ENCODE data around the gene RAD50. TPM values are rescaled to one million over a fixed set of nuclear protein-coding genes. Genes with fewer than 3 reads are reported as not detected.

Gene RAD50
- total RNA-seq, 1 donor from 2014 or later: 48.2 TPM

DNA sequence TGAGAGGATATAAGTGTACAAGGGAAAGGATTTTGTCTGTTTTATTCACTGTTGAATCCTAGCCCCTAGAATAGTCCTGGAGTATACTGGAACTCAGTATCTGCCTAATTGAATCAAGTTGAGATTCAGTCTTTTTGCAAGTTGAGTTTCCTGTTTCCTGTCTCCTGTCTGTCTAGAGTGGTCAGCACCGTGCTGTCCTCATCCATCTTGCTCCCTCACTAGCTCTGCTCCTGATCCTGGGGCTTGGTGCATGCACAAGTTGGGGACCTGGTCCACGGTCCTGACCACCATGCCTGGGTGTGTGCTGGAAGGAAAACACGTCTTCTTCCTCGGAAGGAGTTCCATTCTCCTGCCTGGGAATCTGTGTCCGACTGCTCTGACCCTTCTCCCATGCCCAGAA is 16.6 kb upstream of the RAD50 start:
- Mint-ChIP-seq H3K36me3 (no peaks in the 10 kb centered on the region), H3K27ac (no peak overlapping the region), H3K4me3 (no peak overlapping the region), H3K27me3 (ENCODE audit: insufficient read depth, low read depth) (peaks cover 7% of the 10 kb centered on the region), H3K9me3 (peaks cover 2% of the 10 kb centered on the region), H3K4me1 (no peaks in the 10 kb centered on the region)
- peaks cover 14% of the 10 kb centered on the region for H3K27me3 ChIP-seq
- H3K9ac ChIP-seq: no peak overlapping the region
- peak overlapping the region; percentile 45 for H2AFZ ChIP-seq (replicated peaks)
- no peaks in the 10 kb centered on the region for H3K36me3 ChIP-seq
- H3K4me1 ChIP-seq: no peaks in the 10 kb centered on the region
- DNase-seq (ENCODE audit: low spot score): no peak
- H3K4me2 ChIP-seq: no peak overlapping the region
- no peaks in the 10 kb centered on the region for H3K9me3 ChIP-seq (ENCODE audit: low read depth)
- H4K20me1 ChIP-seq (ENCODE audit: low read depth): no peaks in the 10 kb centered on the region
- H3K4me3 ChIP-seq: no peak overlapping the region
- no peaks in the 10 kb centered on the region for H3F3A ChIP-seq (ENCODE audit: low read depth)
- no peak for TF ChIP-seq EZH2phosphoT487 (IDR thresholded peaks at IDR 0.05)
- TF ChIP-seq, protein P1, sequence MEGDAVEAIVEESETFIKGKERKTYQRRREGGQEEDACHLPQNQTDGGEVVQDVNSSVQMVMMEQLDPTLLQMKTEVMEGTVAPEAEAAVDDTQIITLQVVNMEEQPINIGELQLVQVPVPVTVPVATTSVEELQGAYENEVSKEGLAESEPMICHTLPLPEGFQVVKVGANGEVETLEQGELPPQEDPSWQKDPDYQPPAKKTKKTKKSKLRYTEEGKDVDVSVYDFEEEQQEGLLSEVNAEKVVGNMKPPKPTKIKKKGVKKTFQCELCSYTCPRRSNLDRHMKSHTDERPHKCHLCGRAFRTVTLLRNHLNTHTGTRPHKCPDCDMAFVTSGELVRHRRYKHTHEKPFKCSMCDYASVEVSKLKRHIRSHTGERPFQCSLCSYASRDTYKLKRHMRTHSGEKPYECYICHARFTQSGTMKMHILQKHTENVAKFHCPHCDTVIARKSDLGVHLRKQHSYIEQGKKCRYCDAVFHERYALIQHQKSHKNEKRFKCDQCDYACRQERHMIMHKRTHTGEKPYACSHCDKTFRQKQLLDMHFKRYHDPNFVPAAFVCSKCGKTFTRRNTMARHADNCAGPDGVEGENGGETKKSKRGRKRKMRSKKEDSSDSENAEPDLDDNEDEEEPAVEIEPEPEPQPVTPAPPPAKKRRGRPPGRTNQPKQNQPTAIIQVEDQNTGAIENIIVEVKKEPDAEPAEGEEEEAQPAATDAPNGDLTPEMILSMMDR (IDR thresholded peaks at IDR 0.05): no peak
- no peak for TF ChIP-seq EZH2 (IDR thresholded peaks at IDR 0.05)
- H3K79me2 ChIP-seq (ENCODE audit: low read depth): no peaks in the 10 kb centered on the region
- no peak overlapping the region for H3K27ac ChIP-seq

DNA sequence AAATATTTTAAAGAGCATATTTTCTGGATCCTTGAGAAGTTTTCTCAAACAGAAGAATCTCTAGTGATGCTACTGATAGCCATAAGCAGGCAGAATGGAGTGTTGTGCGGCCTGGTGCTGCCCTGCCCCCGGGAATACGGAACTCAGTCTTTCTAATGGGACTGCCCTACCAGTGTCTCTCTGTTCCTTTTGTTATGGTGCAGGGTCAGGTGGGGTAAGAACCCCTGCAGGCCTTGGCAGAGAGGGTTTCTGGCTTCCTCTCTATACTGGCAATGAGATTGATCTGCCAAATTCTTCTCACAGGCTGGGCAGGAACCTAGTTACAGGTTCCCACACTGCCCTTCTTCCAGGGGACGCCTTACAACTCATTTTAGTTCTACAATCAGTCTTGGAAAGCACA is 16.0 kb upstream of the RAD50 start:
- Mint-ChIP-seq H3K36me3 (no peaks in the 10 kb centered on the region), H3K27me3 (ENCODE audit: insufficient read depth, low read depth) (peaks cover 5% of the 10 kb centered on the region), H3K4me1 (no peaks in the 10 kb centered on the region), H3K27ac (no peak overlapping the region), H3K9me3 (peaks cover 2% of the 10 kb centered on the region), H3K4me3 (no peak overlapping the region)
- H3F3A ChIP-seq (ENCODE audit: low read depth): no peaks in the 10 kb centered on the region
- no peak overlapping the region for H3K27ac ChIP-seq
- no peak overlapping the region for H3K9ac ChIP-seq
- TF ChIP-seq, protein P1 (IDR thresholded peaks at IDR 0.05): no peak
- no peak for TF ChIP-seq EZH2 (IDR thresholded peaks at IDR 0.05)
- no peak for TF ChIP-seq EZH2phosphoT487 (IDR thresholded peaks at IDR 0.05)
- H3K27me3 ChIP-seq: peaks cover 7% of the 10 kb centered on the region
- no peaks in the 10 kb centered on the region for H3K4me1 ChIP-seq
- no peaks in the 10 kb centered on the region for H3K36me3 ChIP-seq
- H3K4me2 ChIP-seq: no peak overlapping the region
- H3K79me2 ChIP-seq (ENCODE audit: low read depth): no peaks in the 10 kb centered on the region
- H3K9me3 ChIP-seq (ENCODE audit: low read depth): no peaks in the 10 kb centered on the region
- H4K20me1 ChIP-seq (ENCODE audit: low read depth): no peaks in the 10 kb centered on the region
- peak overlapping the region; percentile 45 for H2AFZ ChIP-seq (replicated peaks)
- no peak overlapping the region for H3K4me3 ChIP-seq
- no peak for DNase-seq (ENCODE audit: low spot score)

DNA sequence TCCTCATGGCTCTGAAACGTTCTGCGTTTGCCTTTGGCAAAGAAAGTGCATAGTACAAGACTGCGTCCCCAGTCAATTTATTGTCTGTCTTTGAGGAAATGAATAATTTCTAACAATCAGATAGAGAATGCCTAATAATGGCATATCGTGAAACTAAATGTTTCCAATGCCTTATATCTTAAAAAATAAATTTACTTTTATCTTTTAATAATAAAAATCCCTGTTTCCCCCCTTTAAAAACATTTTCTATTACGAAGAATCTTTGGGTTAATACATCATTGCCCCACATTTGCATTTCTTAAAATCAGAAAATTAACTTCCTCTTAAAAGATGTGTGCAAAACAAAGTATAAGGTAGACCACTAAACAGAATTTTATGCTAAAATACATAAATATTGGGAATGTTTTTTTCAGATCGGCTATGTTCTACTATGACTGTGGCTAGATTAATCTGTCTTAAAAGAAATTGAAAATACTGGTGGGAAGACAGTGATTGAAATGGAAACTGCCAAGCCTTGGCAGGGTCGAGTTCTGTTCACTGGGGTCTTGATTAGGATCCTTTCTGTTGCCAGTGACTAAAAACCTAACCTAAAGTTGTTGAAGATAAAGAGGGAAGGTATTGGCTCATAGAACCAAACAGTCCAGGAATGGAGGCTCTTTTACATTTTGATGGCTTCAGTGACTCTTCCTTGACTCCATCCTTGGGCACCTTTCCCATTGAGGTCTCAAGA is 13.1 kb upstream of the RAD50 start, which contains the start of gene IL5:
Gene IL5 (minus strand): TSS at position 51 of the 730 bp plus-strand sequence. CDS start 44 bp downstream, at position 7.
- H3K4me2 ChIP-seq: no peak within 1 kb of the TSS
- TF ChIP-seq EZH2 (IDR thresholded peaks at IDR 0.05): no peak
- TF ChIP-seq EZH2phosphoT487 (IDR thresholded peaks at IDR 0.05): no peak
- TF ChIP-seq, protein P1 (IDR thresholded peaks at IDR 0.05): no peak
- H2AFZ ChIP-seq (replicated peaks): no peak within 1 kb of the TSS
- H3K36me3 ChIP-seq: no peaks in the 10 kb centered on the region
- no peaks in the 10 kb centered on the region for H3K4me1 Mint-ChIP-seq
- H3K4me3 ChIP-seq: no peak within 1 kb of the TSS
- H3K27me3 Mint-ChIP-seq (ENCODE audit: insufficient read depth, low read depth): peaks cover under 1% of the 10 kb centered on the region
- H3F3A ChIP-seq (ENCODE audit: low read depth): no peaks in the 10 kb centered on the region
- H3K27ac Mint-ChIP-seq: no peak within 1 kb of the TSS
- no peak within 1 kb of the TSS for H3K27ac ChIP-seq
- H3K9me3 Mint-ChIP-seq: no peaks in the 10 kb centered on the region
- no peak for DNase-seq (ENCODE audit: low spot score)
- H3K36me3 Mint-ChIP-seq: no peaks in the 10 kb centered on the region
- H3K9ac ChIP-seq: no peak within 1 kb of the TSS
- H3K79me2 ChIP-seq (ENCODE audit: low read depth): no peaks in the 10 kb centered on the region
- no peaks in the 10 kb centered on the region for H3K9me3 ChIP-seq (ENCODE audit: low read depth)
- no peaks in the 10 kb centered on the region for H4K20me1 ChIP-seq (ENCODE audit: low read depth)
- H3K27me3 ChIP-seq: peaks cover 5% of the 10 kb centered on the region
- no peaks in the 10 kb centered on the region for H3K4me1 ChIP-seq
- H3K4me3 Mint-ChIP-seq: no peak within 1 kb of the TSS
